ENCODE data around the gene TSNAX. TPM values are rescaled to one million over a fixed set of nuclear protein-coding genes. Genes with fewer than 3 reads are reported as not detected.

TSNAX gene
- total and polyA plus RNA-seq, 9 of the 15 experiments (the other 6 are each of a cell fraction or from before 2014, with no cell fraction given): 33.8 to 102 (median 61.2) TPM

- no peak for TF ChIP-seq NR2C1 (IDR thresholded peaks at IDR 0.05)
- TF ChIP-seq NR2C1 (tag; IDR thresholded peaks at IDR 0.05): peak; percentile 77
- TF ChIP-seq, protein P1, sequence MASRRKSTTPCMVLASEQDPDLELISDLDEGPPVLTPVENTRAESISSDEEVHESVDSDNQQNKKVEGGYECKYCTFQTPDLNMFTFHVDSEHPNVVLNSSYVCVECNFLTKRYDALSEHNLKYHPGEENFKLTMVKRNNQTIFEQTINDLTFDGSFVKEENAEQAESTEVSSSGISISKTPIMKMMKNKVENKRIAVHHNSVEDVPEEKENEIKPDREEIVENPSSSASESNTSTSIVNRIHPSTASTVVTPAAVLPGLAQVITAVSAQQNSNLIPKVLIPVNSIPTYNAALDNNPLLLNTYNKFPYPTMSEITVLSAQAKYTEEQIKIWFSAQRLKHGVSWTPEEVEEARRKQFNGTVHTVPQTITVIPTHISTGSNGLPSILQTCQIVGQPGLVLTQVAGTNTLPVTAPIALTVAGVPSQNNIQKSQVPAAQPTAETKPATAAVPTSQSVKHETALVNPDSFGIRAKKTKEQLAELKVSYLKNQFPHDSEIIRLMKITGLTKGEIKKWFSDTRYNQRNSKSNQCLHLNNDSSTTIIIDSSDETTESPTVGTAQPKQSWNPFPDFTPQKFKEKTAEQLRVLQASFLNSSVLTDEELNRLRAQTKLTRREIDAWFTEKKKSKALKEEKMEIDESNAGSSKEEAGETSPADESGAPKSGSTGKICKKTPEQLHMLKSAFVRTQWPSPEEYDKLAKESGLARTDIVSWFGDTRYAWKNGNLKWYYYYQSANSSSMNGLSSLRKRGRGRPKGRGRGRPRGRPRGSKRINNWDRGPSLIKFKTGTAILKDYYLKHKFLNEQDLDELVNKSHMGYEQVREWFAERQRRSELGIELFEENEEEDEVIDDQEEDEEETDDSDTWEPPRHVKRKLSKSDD (conservative IDR thresholded peaks at IDR 0.05; ENCODE audit: low read length): 0 out of 2 replicates have a peak, but pooled peaks have one; percentile 70
- no peak for TF ChIP-seq SRSF1 (IDR thresholded peaks at IDR 0.05; ENCODE audit: low read depth, low read length)
- TF ChIP-seq TCF3 (CRISPR knock-in tag; IDR thresholded peaks at IDR 0.05): no peak
- TF ChIP-seq MNT (conservative IDR thresholded peaks at IDR 0.05): peak; percentile 94 to 96
- TF ChIP-seq SIN3A (IDR thresholded peaks at IDR 0.05; ENCODE audit: borderline replicate concordance in 2 of 2, control insufficient read depth in 1 of 2, low read depth in 2 of 2, low read length in 2 of 2): peak; percentile 84 to 85; a peak in 3 of 4 replicates
- no peak for TF ChIP-seq XRCC4 (IDR thresholded peaks at IDR 0.05; ENCODE audit: extremely low read depth, insufficient read depth, insufficient read length)
- TF ChIP-seq STAT5A (IDR thresholded peaks at IDR 0.05; ENCODE audit: borderline replicate concordance, low read length): no peak
- TF ChIP-seq GTF2F1 (IDR thresholded peaks at IDR 0.05; ENCODE audit: low read depth, low read length): 0 out of 2 replicates have a peak, but pooled peaks have one; percentile 65
- TF ChIP-seq HNRNPLL (IDR thresholded peaks at IDR 0.05; ENCODE audit: low read depth, low read length, poor library complexity, severe bottlenecking): peak; percentile 79
- TF ChIP-seq, protein P2, sequence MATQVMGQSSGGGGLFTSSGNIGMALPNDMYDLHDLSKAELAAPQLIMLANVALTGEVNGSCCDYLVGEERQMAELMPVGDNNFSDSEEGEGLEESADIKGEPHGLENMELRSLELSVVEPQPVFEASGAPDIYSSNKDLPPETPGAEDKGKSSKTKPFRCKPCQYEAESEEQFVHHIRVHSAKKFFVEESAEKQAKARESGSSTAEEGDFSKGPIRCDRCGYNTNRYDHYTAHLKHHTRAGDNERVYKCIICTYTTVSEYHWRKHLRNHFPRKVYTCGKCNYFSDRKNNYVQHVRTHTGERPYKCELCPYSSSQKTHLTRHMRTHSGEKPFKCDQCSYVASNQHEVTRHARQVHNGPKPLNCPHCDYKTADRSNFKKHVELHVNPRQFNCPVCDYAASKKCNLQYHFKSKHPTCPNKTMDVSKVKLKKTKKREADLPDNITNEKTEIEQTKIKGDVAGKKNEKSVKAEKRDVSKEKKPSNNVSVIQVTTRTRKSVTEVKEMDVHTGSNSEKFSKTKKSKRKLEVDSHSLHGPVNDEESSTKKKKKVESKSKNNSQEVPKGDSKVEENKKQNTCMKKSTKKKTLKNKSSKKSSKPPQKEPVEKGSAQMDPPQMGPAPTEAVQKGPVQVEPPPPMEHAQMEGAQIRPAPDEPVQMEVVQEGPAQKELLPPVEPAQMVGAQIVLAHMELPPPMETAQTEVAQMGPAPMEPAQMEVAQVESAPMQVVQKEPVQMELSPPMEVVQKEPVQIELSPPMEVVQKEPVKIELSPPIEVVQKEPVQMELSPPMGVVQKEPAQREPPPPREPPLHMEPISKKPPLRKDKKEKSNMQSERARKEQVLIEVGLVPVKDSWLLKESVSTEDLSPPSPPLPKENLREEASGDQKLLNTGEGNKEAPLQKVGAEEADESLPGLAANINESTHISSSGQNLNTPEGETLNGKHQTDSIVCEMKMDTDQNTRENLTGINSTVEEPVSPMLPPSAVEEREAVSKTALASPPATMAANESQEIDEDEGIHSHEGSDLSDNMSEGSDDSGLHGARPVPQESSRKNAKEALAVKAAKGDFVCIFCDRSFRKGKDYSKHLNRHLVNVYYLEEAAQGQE (IDR thresholded peaks at IDR 0.05; ENCODE audit: borderline replicate concordance): no peak
- TF ChIP-seq, protein P2 (CRISPR knock-in tag; IDR thresholded peaks at IDR 0.05; ENCODE audit: low read depth): peak; percentile 49
- TF ChIP-seq TAF9B (IDR thresholded peaks at IDR 0.05; ENCODE audit: partially characterized antibody): peak; percentile 77
These were observed at the start of gene TSNAX (continued) for GRCh38 chr1:231528172-231529029.
